PFSK-1 (cell line): ENCODE data around the gene CHST11.

Source experiments
- FOXP2 ChIP-seq: optimal IDR thresholded peaks from 2 replicates; pipeline ENCODE3; 2011; ENCODE audit warnings: borderline replicate concordance, control low read depth, inconsistent platforms; ENCODE audit not compliant: insufficient read depth; ENCODE audit errors: extremely low read length, extremely low read depth
- POLR2AphosphoS5 ChIP-seq: IDR thresholded peaks from 2 replicates; pipeline ENCODE4 v1.6.1; 2012; ENCODE audit warnings: low read depth, mild to moderate bottlenecking, control low read depth, low read length, moderate library complexity
- REST ChIP-seq, 2 experiments: IDR thresholded peaks; 2 replicates each; pipeline versions ENCODE4 v1.6.1 to v1.8.0; 2011 to 2012; ENCODE audit warnings: low read depth in 2 of 2, low read length in 2 of 2, control low read depth in 1 of 2, inconsistent platforms in 1 of 2, mild to moderate bottlenecking in 1 of 2, moderate library complexity in 1 of 2; ENCODE audit not compliant: insufficient read depth in 1 of 2
- SIN3A ChIP-seq: IDR thresholded peaks from 2 replicates; pipeline ENCODE4 v1.6.1; 2012; ENCODE audit warnings: mild to moderate bottlenecking, low read length, moderate library complexity, borderline replicate concordance; ENCODE audit not compliant: insufficient read depth
- TAF1 ChIP-seq: IDR thresholded peaks from 2 replicates; pipeline ENCODE4 v1.6.1; 2012; ENCODE audit warnings: low read length, control low read depth, borderline replicate concordance; ENCODE audit not compliant: insufficient read depth

The CHST11 gene

GRCh38 chr12:104805186-104805585 is 348.4 kb downstream of the CHST11 start:
- no peak for TF ChIP-seq SIN3A
- no peak for TF ChIP-seq FOXP2
- TF ChIP-seq REST (IDR thresholded peaks at IDR 0.05; ENCODE audit: insufficient read depth in 1 of 2, low read depth in 2 of 2, low read length in 2 of 2), result no peak
- no peak for TF ChIP-seq TAF1
- TF ChIP-seq POLR2AphosphoS5, result no peak

GRCh38 chr12:104809251-104809650 is 352.5 kb downstream of the CHST11 start:
- TF ChIP-seq REST (IDR thresholded peaks at IDR 0.05; ENCODE audit: insufficient read depth in 1 of 2, low read depth in 2 of 2, low read length in 2 of 2) (no peak), POLR2AphosphoS5 (no peak), FOXP2 (no peak), SIN3A (no peak), TAF1 (no peak)

GRCh38 chr12:104809706-104810385 is 353.1 kb downstream of the CHST11 start:
- TF ChIP-seq POLR2AphosphoS5, result no peak
- no peak for TF ChIP-seq REST (IDR thresholded peaks at IDR 0.05; ENCODE audit: insufficient read depth in 1 of 2, low read depth in 2 of 2, low read length in 2 of 2)
- no peak for TF ChIP-seq TAF1
- no peak for TF ChIP-seq FOXP2
